ENCODE results near the gene TMEM59L. TPM values are rescaled to one million over a fixed set of nuclear protein-coding genes. Genes with fewer than 3 reads are reported as not detected.
"Not testable (repeated sequence)": the region's sequence is repeated elsewhere in the genome, so short reads cannot be mapped to it uniquely, and the experiment has no call there.

Gene TMEM59L
- polyA plus RNA-seq (ENCODE audit: insufficient read length), result 2.5 TPM
- long read RNA-seq, donor 1, partial matches to known transcripts, result 0 of 1 reads
- long read RNA-seq, donor 1, other reads (novel, unspliced or antisense), result 0 of 1 reads
- long read RNA-seq, donor 2, result 0 reads
- long read RNA-seq, donor 3, result 0 reads
- long read RNA-seq, donor 4, result 0 reads
- long read RNA-seq, donor 5, partial matches to known transcripts, result 0 of 3 reads
- long read RNA-seq, donor 5, other reads (novel, unspliced or antisense), result 0 of 3 reads
- long read RNA-seq, donor 6, result 0 reads
- long read RNA-seq, donor 7, partial matches to known transcripts, result 0 of 1 reads
- long read RNA-seq, donor 7, other reads (novel, unspliced or antisense), result 0 of 1 reads
- long read RNA-seq, donor 8, result 0 reads

DNA sequence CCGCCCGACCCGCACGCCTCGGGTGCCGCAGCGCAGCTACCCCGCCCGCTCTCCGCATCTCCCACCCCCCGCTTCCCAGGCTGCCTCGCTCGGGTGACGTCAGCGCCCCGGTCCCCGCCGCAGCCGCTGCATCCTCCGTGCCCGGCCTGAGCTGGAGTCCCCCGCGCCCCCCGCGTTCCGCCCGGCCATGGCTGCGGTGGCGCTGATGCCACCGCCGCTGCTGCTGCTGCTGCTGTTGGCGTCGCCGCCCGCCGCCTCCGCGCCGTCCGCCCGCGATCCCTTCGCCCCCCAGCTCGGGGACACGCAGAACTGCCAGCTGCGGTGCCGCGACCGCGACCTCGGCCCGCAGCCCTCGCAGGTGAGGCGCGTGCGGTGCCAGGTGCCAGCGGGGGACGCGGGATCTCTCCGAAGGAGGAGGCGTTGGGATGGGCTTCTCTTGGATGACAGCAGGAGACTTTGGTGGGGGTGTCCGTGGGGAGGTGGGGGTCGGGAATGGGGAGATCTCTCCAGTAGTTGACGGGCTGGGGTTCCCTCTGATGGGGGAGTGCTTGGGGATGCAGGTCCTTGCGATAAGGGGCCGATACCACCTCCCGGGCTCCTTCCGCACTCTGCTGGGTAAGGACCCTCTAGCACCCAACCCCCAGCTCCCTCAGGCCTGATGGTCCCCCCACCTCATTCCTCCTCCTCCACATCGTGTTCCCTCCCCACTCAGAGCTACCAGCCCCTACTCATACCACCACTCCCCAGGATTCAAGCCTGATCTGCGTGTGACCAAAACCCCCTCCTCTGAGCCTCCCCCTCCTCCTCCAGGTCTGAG, at the start of gene TMEM59L:
Gene TMEM59L (plus strand): TSS at position 99 of the 817 bp plus-strand sequence. CDS start 89 bp downstream, at position 188.
- no peak for DNase-seq

- DNase-seq, result no peak
Measured at GRCh38 chr19:18566953-18567352, 45.7 kb upstream of the TMEM59L start.

DNA sequence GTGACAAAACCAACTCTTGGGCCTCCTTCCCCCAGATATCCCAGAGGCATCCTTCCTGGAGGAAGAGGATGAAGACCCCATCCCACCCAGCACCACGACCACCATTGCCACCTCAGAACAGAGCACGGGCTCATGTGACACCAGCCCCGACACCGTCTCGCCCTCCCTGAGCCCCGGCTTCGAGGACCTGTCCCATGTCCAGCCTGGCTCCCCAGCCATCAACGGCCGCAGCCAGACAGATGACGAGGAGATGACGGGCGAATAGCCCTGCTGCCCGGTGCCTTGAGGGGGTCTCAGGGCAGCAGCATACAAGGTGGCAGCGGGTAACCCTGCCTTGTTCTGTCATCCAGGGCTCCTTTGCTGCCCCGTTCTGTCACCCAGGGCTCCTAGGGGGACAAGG, 44.3 kb upstream of the TMEM59L start:
- no peak for DNase-seq

DNA sequence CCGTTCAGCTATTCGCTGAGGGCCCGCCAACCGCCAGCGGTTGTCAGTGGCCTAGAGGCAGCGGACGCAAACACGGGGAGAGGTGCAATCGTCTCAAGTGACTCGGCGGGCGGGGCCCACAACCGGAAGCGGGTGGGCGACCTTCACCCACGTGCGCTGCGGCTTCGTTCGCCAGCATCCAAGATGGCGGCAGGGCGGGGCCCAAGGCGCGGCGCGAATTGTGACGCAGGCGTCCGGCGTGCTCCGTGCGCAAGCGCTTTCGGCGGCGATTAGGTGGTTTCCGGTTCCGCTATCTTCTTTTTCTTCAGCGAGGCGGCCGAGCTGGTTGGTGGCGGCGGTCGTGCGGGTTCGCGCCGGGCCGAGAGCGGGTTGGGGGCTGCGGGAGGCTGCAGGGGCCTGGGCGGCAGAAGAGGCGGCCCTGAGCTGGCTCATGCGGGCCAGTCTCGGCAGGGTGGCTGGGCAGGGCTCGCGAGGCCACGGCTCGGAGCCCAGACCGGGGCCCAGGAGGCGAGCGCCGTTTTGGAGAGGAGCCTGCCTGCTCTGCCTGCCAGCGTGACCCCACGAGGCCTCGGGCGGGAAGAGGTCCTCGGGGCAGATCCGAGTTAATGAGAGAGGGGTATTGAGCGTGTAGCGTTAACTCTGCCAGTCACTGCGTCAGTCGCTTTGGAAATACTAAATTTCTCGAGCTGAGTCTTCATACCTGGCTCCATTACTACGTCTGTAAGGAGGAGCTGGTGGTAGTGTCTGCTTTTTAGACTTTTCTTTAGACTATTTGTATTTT, 40.9 kb upstream of the TMEM59L start, which contains the start of gene UBA52:
Gene UBA52 (plus strand): TSS at position 294 of the 781 bp plus-strand sequence. CDS start 1,444 bp downstream, outside the sequence.
- DNase-seq, result peak; percentile 97

DNA sequence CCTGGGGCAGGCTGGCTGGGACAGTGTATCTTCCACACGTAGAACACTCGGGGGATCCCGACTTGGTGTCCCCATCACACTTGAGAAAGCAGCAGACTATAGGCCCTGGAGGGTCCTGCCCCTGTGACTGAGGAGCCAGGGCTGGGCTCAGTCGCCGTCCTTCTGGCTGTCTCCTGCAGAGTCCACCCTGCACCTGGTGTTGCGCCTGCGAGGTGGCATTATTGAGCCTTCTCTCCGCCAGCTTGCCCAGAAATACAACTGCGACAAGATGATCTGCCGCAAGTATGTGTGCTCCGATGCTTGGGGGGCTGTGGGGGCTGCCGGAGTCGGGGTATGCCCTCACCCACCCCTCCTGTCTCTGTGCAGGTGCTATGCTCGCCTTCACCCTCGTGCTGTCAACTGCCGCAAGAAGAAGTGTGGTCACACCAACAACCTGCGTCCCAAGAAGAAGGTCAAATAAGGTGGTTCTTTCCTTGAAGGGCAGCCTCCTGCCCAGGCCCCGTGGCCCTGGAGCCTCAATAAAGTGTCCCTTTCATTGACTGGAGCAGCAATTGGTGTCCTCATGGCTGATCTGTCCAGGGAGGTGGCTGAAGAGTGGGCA, 37.9 kb upstream of the TMEM59L start:
- no peak for DNase-seq

DNA sequence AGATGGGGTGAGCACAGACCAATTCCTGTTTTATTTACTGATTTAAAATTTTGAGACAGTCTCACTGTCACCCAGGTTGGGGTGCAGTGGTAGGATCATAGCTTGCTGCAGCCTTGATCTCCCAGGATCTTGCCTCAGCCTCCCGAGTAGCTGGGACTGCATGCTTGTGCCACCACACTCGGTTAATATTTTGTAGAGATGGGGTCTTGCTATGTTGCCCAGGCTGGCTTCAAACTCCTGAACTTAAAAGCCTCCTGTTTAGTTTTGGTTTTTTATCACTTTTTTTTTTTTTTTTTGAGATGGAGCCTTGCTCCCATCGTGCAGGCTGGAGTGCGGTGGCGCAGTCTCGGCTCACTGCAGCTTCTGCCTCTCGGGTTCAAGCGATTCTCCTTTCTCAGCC, 36.3 kb upstream of the TMEM59L start:
- no peak for DNase-seq

DNA sequence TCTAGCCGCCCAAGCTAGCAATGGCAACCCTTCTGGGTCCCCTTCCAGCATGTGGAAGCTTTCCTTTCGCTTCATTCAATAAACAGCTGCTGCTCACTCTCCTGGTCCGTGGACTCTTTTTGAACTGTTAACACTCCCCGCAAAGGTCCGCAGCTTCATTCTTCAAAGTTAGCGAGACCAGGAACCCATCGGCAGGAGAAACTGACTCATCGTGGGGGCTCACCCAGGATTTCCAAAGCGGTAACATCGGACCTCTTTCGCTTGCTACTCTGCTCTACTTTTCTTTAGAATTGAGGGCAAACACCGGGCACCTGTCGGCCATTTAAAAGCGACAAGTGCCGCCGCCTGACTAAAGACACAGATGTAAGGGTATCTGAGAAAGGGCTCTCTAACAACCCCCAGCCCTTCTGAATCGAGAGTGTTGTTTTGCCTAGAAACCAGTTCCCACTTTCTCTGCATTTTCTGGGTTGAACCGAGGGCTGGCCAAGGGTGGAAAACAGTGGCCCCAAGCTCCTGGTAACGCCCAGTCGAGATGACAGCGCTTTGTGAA, 35.2 kb upstream of the TMEM59L start:
- DNase-seq, result no peak

DNA sequence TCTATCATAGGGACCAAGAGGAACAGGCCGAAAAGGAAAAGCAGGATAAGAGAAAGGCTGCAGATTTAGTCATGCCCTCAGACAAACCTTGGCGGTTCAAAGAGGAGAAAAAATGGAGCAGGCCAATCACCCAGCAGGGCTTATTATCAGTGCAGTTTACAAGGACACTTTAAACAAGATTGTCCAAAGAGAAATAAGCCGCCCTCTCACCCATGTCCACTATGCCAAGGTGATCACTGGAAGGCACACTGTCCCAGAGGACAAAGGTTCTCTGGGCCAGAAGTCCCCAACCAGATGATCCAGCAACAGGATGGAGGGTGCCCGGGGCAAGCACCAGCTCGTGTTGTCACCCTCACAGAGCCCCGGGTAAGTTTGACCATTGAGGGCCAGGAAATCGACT, 32.4 kb upstream of the TMEM59L start:
- DNase-seq, result no peak

DNA sequence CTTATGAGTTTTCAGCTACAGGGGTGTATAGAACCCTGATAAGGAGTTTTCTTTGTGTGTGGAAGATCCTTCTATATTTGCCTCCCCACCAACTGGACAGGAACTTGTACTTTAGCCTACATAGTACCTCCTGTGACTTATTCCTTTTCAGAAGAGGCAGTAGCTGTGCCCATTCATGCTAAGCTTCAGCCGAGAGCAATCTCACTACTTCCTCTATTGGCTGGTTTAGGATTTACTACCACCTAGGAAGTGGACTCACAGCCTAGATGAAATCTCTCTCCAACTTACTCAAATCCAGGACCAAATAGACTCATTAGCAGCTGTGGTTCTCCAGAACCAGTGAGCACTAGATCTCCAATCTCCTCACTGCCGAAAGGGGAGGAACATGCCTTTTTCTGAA, 26.4 kb upstream of the TMEM59L start:
- no peak for DNase-seq

DNA sequence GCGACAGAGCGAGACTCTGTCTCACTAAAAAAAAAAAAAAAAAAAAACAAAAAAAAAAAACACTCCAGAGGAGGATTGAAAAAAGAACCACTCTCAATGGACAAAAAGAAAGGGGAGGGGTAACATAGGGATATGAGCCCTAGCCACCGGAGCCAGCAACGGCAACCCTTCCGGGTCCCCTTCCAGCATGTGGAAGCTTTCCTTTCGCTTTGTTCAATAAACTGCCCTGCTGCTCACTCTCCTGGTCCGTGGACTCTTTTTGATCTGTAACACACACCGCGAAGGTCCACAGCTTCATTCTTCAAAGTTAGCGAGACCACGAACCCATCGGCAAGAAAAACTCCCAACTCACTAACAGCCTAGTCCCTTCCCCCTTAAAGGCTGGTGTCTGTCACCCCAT, 25.1 kb upstream of the TMEM59L start:
- DNase-seq, result no peak

GRCh38 chr19:18587962-18588610, 24.6 kb upstream of the TMEM59L start:
- no peak for DNase-seq

GRCh38 chr19:18588611-18589379, 23.9 kb upstream of the TMEM59L start, which contains the start of gene REX1BD:
REX1BD (plus strand) TSS chr19:18588798; CDS start chr19:18588802, 4 bp downstream.
- peak; percentile 84 for DNase-seq

DNA sequence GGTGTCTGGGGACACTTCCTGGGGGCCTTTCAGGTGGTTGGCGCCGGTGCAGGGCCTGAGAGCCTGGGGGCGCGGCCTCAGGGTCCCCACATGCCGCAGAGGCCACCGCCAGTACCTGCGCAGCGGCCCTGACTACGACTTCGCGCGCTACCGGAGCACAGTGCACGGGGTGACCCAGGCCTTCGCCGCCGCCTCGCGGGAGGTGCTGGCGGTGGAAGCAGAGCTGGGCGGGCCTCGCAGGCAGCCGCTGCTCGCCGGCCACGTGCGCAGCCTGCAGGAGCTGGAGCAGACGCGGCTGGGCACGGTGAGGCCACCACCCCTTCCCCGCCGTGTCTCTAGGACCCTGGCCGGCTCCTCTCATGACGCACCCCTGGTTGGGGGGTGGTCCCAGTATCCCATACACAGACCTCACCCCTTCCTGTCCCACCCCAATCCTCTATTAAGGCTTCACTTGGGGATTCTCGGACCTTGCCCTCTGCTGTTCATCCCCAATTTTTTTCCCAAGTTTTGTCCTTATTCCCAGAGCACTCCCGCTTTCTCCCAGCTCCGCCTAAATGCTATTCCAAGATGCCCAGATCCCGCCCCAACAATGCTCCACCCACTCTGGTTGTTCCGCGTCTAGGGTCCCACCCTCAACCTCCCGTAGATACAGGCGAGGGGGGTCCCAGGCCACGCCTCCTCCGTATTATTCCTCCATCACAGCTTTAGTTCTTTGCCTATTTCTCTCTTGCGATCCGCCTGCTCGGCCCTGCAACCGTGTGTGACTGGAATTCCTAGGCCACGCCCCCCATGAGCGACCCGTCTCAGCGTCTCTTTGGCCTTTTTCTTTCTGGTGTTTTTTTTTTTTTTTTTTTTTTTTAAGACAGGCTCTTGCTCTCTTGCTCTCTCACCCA, 23.0 kb upstream of the TMEM59L start:
- peak; percentile 66 for DNase-seq

DNA sequence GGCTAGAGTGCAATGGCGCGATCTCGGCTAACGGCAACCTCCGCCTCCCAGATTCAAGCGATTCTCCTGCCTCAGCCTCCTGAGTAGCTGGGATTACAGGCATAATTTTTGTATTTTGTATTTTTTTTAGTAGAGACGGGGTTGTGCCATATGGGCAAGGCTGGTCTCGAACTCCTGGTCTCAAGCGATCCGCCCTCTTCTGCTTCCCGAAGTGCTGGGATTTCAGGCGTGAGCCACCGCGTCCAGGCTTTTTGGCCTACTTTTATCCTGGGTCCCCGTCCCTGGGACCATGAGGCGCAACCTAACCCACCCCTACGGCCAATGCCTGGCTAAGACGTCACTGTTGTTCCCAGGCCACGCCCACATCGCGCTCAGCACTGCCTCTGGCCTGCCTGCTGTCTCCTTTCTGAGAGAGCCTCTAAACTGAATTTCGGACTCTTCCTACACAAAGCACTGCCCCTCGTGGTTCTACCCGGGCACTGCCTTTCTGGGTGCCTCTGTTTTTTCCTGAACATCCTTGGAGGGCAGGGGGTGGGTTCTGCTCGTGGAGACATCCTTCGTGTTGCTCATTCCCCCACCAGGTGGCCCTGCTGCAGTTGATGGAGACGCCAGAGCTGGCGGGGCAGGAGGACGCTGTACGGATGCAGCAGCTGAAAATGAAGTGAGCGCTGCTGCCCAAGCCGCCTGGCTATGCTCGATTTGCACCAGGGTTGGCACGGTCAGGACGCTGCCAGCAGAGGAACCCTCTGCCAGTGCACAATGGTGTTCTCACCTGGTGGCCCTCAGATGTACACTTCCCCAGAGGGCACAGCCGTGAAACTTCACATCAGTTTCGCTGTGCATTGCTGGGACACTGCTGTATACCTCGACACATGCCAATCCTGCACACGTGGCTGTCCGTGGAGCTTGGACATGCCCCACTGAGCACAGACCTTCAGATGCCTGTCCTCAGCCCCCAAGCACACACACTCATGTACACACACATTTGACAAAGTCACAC, 22.1 kb upstream of the TMEM59L start:
- DNase-seq, result peak; percentile 83

- no peak for DNase-seq
Measured at GRCh38 chr19:18591735-18592385, 20.8 kb upstream of the TMEM59L start.

DNA sequence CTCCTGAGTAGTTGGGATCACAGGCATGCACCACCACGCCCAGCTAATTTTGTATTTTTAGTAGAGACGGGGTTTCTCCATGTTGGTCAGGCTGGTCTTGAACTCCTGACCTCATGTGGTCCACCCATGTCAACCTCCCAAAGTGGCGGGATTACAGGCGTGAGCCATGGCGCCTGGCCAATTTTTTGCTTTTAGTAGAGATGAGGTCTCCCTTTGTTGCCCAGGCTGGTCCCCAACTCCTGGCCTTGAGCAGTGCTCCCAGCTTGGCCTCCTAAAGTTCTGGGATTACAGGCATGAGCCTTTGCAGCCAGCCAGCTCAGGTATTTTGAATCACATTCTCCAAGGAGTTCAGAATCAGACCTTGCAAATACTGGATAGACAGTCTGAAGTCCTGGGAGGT, 19.9 kb upstream of the TMEM59L start:
- not testable (repeated sequence) for DNase-seq

All from left kidney (tissue), 8 donors.